GM12864 (cell line): ENCODE measurements around the gene PIGA.
A peak's percentile ranks its signal among the peaks of the same experiment; 100 is the strongest.

Experiments
- DNase-seq: peaks from one replicate; pipeline ENCODE4 v3.0.0-alpha.2; 2011; ENCODE audit warnings: low read depth
- H3K4me3 ChIP-seq: 2 replicates; pipeline ENCODE4 v1.5.1; 2011; ENCODE audit warnings: mild to moderate bottlenecking, low read depth, low read length, control low read depth
- TF ChIP-seq, protein P1 (sequence below): IDR thresholded peaks from 2 replicates; pipeline ENCODE4 v1.5.1; 2011; ENCODE audit warnings: low read depth, mild to moderate bottlenecking, moderate library complexity, low read length, control low read depth, inconsistent platforms; ENCODE audit errors: missing control alignments

The PIGA gene

DNA sequence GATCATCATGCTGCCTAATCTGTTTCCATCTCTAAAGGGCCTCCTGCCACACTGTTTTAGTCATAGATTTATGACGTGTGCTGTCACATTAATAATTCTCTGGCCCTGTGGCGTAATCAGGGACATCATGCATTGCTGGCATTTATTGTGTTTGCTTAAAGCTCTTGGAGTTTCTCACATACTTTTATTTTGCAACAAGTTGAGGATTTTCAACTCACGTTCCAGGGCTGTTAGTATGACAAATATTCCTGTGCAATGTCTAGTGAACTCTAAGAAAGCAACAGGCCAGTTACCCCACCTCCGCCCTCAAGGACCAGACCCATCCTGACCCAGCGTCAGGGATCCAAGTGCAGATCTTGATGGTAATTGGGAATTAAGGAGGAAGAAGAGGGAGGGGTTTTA is 7.8 kb upstream of the PIGA start:
- TF ChIP-seq, protein P1, sequence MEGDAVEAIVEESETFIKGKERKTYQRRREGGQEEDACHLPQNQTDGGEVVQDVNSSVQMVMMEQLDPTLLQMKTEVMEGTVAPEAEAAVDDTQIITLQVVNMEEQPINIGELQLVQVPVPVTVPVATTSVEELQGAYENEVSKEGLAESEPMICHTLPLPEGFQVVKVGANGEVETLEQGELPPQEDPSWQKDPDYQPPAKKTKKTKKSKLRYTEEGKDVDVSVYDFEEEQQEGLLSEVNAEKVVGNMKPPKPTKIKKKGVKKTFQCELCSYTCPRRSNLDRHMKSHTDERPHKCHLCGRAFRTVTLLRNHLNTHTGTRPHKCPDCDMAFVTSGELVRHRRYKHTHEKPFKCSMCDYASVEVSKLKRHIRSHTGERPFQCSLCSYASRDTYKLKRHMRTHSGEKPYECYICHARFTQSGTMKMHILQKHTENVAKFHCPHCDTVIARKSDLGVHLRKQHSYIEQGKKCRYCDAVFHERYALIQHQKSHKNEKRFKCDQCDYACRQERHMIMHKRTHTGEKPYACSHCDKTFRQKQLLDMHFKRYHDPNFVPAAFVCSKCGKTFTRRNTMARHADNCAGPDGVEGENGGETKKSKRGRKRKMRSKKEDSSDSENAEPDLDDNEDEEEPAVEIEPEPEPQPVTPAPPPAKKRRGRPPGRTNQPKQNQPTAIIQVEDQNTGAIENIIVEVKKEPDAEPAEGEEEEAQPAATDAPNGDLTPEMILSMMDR, result no peak
- H3K4me3 ChIP-seq, result no peak overlapping the region
- no peak for DNase-seq

DNA sequence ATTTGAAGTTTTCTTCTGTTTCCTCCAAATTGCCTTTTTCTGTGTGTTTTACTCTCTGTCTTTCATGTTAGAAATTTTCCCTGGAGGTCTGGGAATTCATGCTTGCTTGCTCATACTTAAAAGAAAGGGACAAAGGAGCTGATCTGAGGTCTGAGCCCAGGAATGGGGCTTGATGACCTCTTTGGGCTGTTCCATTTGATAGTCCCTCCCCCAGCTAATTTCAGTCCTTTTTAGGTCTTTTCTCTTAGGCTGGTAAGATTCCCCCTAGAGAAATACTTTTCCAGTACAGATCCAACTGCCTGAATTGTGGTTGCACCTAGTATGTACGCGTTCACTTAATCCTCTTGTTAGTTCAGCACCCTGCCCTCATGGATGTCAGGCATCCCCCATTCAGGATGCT is 5.5 kb upstream of the PIGA start:
- TF ChIP-seq, protein P1, result no peak
- DNase-seq, result no peak
- no peak overlapping the region for H3K4me3 ChIP-seq

DNA sequence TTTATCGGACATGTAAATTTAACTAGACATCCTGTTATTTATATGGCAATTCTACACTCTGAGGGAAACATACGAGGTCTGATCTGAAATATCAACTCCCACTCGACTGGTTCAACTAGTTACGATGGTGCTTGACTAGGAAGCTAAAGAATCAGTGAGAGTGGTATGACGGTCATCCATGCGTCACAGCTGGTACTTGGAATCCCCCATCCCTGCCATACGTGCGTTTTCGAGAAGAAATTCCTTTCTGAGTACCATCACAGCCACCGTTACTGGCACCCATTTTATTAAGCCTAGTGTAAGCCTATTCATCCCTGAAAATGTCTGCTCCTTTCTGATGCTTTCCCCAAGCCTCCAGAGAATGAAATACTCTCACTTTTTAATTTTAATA is 695 bp upstream of the PIGA start:
- DNase-seq, result no peak
- TF ChIP-seq, protein P1, result no peak
- H3K4me3 ChIP-seq, result peak overlapping the region; percentile 51

DNA sequence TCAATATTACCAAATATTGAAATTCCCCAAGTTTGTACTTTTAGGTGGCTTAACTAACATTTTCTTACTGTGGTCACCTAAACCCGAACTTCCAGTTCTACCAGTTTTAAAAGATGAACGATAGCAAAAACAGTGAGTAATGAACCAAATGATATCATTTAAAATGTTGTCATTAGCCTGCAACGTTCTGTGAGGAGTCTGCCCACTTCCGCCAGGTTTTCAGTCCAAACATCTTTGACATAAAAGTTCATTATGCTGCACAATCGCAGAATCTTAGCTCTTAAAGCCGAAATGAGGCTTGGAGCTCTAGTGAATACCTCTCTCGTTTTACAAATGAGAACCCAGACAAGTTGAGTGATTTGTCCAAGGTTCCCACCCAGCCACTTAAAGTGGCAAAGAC is 762 bp downstream of the PIGA start:
- peak overlapping the region; percentile 93 for H3K4me3 ChIP-seq
- TF ChIP-seq, protein P1, result no peak
- DNase-seq, result no peak

DNA sequence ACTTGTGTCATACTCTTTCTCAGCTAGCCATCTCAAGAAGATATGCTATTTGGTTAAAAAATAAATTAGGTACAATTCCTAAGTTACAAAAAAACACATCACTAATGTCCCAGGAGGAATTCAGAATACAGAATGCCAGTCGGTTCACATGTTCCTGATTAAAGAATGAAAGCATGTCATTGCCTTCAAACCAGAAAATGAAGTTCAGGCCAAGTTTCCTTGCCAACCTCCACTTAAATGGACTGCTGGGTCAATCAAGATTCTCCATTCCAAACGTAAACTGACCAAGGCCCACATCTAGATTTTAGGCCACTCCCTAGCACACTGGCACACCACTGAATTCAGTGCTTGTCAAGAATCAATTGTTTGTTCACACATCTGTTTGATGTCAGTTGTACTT is 6.5 kb downstream of the PIGA start:
- no peak overlapping the region for H3K4me3 ChIP-seq
- no peak for DNase-seq
- TF ChIP-seq, protein P1, result no peak

DNA sequence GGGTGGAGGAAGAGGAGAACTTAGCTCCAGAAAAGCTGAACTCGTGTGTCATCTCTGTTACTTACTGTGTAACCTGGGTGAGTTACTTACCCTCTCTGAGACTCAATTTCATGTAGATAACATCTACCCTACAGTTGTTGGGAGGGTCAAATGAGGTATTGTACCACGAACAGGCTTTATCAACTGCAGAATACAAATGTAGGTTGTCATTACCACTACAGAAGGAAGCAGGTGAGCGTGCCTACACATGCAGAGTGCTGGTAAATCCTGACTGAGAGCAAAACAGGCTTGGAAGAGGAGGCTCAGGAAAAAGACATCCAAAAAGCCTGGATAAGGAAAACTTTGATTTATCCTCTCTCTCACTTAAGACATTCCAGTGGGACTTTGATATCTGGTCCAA is 7.2 kb downstream of the PIGA start:
- TF ChIP-seq, protein P1, result no peak
- H3K4me3 ChIP-seq, result no peak overlapping the region
- DNase-seq, result no peak

DNA sequence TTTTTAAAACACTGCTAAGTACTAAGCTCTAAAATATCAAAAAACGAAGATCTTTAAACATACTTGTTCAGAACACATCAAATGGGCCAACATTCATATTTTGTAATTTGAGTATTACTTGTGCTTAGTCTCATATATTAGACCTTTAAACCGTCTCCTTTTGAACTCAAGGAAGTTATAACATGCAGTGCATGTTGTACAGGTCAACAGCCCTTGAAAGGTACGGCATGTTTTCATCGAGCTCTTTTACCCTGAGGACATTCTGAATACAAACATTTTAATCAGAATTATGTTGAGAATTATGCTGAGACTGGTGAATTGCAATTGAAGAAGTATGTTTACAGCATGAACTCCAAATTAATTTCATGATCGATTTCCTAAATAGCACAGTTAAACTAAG is 12.9 kb downstream of the PIGA start:
- TF ChIP-seq, protein P1, result no peak
- H3K4me3 ChIP-seq, result no peak overlapping the region
- DNase-seq, result no peak
